HEK293 (cell line): ENCODE results near the gene PARD3B.

Experiments
- ZNF274 ChIP-seq, 2 experiments: fragments of 200-500 bp in 1 of 2; fragments of 450-650 bp in 1 of 2; sonication (Bioruptor generic) in 1 of 2; formaldehyde crosslinking in 1 of 2; IDR thresholded peaks; 2 replicates each; pipeline versions ENCODE4 v1.5.1 to v1.6.1; 2014 to 2016; ENCODE audit warnings: borderline replicate concordance in 1 of 2, inconsistent platforms in 1 of 2, low read length in 1 of 2, missing biosample characterization in 1 of 2, missing genetic modification characterization in 1 of 2
- ZNF335 ChIP-seq: fragments of 450-650 bp; formaldehyde crosslinking; conservative IDR thresholded peaks from 2 replicates; pipeline ENCODE4 v1.5.1; 2016; ENCODE audit warnings: missing biosample characterization, missing genetic modification characterization
- ZNF660 ChIP-seq: fragments of 450-650 bp; IDR thresholded peaks from 2 replicates; pipeline ENCODE4 v1.5.1; 2018; ENCODE audit warnings: missing biosample characterization, mild to moderate bottlenecking, missing genetic modification characterization
- ZNF792 ChIP-seq: fragments of 450-650 bp; formaldehyde crosslinking; IDR thresholded peaks from 2 replicates; pipeline ENCODE4 v1.5.1; 2016; ENCODE audit warnings: missing biosample characterization, missing genetic modification characterization
- TF ChIP-seq, protein P1 (sequence below): fragments of 450-650 bp; formaldehyde crosslinking; IDR thresholded peaks from 2 replicates; pipeline ENCODE4 v1.5.1; 2016; ENCODE audit warnings: missing biosample characterization, missing genetic modification characterization
- TF ChIP-seq, protein P2 (sequence below): fragments of 450-650 bp; formaldehyde crosslinking; optimal IDR thresholded peaks from 2 replicates; pipeline ENCODE3; 2016; ENCODE audit warnings: missing biosample characterization, mild to moderate bottlenecking, missing genetic modification characterization
- TF ChIP-seq, protein P3 (sequence below): fragments of 450-650 bp; formaldehyde crosslinking; IDR thresholded peaks from 2 replicates; pipeline ENCODE4 v1.5.1; 2016; ENCODE audit warnings: missing biosample characterization, missing genetic modification characterization
- TF ChIP-seq, protein P4 (sequence below): fragments of 450-650 bp; formaldehyde crosslinking; IDR thresholded peaks from 2 replicates; pipeline ENCODE4 v1.5.1; 2017; ENCODE audit warnings: missing biosample characterization, missing genetic modification characterization
- TF ChIP-seq, protein P5 (sequence below): fragments of 450-650 bp; formaldehyde crosslinking; IDR thresholded peaks from 2 replicates; pipeline ENCODE4 v1.5.1; 2016; ENCODE audit warnings: missing biosample characterization, missing genetic modification characterization

DNA sequence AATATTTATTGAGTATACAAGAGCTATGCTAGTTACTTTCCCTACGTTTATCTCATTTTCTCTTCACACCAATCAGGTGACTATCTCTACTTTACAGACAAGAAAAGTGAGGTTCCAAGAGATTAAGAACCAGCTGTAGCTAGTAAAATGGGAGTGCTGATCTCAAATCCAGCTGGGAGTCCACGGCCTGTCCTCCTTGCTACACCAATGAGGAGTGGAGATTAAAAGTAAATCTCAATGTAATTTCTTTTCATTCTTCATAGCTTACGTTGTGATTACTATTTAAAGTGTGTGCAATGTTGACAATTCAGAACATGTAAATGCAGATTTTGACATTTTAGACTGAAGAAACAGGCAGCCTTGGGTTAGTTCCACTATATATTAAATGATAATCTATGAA is 1083.1 kb downstream of the PARD3B start:
- TF ChIP-seq ZNF660 (tag by site-specific recombination) (no peak), ZNF792 (tag by site-specific recombination) (no peak), ZNF335 (tag by site-specific recombination) (no peak), ZNF274 (IDR thresholded peaks at IDR 0.05; ENCODE audit: low read length) (no peak), ZNF274 (tag by site-specific recombination; IDR thresholded peaks at IDR 0.05; ENCODE audit: borderline replicate concordance) (no peak)
- TF ChIP-seq, protein P1, sequence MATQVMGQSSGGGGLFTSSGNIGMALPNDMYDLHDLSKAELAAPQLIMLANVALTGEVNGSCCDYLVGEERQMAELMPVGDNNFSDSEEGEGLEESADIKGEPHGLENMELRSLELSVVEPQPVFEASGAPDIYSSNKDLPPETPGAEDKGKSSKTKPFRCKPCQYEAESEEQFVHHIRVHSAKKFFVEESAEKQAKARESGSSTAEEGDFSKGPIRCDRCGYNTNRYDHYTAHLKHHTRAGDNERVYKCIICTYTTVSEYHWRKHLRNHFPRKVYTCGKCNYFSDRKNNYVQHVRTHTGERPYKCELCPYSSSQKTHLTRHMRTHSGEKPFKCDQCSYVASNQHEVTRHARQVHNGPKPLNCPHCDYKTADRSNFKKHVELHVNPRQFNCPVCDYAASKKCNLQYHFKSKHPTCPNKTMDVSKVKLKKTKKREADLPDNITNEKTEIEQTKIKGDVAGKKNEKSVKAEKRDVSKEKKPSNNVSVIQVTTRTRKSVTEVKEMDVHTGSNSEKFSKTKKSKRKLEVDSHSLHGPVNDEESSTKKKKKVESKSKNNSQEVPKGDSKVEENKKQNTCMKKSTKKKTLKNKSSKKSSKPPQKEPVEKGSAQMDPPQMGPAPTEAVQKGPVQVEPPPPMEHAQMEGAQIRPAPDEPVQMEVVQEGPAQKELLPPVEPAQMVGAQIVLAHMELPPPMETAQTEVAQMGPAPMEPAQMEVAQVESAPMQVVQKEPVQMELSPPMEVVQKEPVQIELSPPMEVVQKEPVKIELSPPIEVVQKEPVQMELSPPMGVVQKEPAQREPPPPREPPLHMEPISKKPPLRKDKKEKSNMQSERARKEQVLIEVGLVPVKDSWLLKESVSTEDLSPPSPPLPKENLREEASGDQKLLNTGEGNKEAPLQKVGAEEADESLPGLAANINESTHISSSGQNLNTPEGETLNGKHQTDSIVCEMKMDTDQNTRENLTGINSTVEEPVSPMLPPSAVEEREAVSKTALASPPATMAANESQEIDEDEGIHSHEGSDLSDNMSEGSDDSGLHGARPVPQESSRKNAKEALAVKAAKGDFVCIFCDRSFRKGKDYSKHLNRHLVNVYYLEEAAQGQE = no peak
- TF ChIP-seq, protein P2, sequence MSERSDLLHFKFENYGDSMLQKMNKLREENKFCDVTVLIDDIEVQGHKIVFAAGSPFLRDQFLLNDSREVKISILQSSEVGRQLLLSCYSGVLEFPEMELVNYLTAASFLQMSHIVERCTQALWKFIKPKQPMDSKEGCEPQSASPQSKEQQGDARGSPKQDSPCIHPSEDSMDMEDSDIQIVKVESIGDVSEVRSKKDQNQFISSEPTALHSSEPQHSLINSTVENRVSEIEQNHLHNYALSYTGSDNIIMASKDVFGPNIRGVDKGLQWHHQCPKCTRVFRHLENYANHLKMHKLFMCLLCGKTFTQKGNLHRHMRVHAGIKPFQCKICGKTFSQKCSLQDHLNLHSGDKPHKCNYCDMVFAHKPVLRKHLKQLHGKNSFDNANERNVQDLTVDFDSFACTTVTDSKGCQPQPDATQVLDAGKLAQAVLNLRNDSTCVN (tag by site-specific recombination) = no peak
- TF ChIP-seq, protein P3, sequence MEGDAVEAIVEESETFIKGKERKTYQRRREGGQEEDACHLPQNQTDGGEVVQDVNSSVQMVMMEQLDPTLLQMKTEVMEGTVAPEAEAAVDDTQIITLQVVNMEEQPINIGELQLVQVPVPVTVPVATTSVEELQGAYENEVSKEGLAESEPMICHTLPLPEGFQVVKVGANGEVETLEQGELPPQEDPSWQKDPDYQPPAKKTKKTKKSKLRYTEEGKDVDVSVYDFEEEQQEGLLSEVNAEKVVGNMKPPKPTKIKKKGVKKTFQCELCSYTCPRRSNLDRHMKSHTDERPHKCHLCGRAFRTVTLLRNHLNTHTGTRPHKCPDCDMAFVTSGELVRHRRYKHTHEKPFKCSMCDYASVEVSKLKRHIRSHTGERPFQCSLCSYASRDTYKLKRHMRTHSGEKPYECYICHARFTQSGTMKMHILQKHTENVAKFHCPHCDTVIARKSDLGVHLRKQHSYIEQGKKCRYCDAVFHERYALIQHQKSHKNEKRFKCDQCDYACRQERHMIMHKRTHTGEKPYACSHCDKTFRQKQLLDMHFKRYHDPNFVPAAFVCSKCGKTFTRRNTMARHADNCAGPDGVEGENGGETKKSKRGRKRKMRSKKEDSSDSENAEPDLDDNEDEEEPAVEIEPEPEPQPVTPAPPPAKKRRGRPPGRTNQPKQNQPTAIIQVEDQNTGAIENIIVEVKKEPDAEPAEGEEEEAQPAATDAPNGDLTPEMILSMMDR (tag by site-specific recombination) = no peak
- TF ChIP-seq, protein P4, sequence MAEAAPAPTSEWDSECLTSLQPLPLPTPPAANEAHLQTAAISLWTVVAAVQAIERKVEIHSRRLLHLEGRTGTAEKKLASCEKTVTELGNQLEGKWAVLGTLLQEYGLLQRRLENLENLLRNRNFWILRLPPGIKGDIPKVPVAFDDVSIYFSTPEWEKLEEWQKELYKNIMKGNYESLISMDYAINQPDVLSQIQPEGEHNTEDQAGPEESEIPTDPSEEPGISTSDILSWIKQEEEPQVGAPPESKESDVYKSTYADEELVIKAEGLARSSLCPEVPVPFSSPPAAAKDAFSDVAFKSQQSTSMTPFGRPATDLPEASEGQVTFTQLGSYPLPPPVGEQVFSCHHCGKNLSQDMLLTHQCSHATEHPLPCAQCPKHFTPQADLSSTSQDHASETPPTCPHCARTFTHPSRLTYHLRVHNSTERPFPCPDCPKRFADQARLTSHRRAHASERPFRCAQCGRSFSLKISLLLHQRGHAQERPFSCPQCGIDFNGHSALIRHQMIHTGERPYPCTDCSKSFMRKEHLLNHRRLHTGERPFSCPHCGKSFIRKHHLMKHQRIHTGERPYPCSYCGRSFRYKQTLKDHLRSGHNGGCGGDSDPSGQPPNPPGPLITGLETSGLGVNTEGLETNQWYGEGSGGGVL (tag by site-specific recombination) = no peak
- TF ChIP-seq, protein P5, sequence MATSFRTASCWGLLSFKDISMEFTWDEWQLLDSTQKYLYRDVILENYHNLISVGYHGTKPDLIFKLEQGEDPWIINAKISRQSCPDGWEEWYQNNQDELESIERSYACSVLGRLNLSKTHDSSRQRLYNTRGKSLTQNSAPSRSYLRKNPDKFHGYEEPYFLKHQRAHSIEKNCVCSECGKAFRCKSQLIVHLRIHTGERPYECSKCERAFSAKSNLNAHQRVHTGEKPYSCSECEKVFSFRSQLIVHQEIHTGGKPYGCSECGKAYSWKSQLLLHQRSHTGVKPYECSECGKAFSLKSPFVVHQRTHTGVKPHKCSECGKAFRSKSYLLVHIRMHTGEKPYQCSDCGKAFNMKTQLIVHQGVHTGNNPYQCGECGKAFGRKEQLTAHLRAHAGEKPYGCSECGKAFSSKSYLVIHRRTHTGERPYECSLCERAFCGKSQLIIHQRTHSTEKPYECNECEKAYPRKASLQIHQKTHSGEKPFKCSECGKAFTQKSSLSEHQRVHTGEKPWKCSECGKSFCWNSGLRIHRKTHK (tag by site-specific recombination) = no peak
